ENCODE measurements around the gene CDK16.

DNA sequence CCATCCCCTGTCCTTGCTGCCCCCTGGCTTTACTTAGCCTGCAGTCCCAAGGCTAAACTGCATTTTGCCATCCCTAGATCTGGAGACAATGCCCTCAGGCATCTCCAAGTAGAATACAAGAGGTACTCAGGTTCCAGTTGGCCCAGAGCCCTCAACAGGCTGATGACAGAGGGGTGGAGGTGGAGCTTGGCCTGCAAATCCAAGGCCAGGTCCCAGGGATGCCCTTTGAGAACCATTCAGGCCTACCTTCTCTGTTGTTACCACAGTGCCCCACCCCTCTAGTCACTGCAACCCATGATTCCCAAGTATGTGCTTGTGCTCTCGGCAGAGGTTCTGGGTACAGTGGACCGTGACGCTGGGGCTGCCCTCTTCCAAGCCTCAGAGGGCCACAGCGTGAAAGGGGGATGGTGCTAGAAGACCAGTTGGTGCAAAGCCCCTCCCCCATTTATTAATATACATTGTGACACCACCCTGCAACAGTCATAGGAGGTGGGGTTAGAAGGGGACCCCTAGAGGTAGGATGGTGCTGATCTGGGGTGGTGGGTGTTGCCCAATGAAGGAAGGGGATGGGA is 31.3 kb upstream of the CDK16 start:
- TF ChIP-seq, protein P1, sequence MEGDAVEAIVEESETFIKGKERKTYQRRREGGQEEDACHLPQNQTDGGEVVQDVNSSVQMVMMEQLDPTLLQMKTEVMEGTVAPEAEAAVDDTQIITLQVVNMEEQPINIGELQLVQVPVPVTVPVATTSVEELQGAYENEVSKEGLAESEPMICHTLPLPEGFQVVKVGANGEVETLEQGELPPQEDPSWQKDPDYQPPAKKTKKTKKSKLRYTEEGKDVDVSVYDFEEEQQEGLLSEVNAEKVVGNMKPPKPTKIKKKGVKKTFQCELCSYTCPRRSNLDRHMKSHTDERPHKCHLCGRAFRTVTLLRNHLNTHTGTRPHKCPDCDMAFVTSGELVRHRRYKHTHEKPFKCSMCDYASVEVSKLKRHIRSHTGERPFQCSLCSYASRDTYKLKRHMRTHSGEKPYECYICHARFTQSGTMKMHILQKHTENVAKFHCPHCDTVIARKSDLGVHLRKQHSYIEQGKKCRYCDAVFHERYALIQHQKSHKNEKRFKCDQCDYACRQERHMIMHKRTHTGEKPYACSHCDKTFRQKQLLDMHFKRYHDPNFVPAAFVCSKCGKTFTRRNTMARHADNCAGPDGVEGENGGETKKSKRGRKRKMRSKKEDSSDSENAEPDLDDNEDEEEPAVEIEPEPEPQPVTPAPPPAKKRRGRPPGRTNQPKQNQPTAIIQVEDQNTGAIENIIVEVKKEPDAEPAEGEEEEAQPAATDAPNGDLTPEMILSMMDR (IDR thresholded peaks at IDR 0.05): no peak
- no peak for TF ChIP-seq POLR2A (IDR thresholded peaks at IDR 0.05)
